ENCODE measurements around the gene OVCA2.

The OVCA2 gene

DNA sequence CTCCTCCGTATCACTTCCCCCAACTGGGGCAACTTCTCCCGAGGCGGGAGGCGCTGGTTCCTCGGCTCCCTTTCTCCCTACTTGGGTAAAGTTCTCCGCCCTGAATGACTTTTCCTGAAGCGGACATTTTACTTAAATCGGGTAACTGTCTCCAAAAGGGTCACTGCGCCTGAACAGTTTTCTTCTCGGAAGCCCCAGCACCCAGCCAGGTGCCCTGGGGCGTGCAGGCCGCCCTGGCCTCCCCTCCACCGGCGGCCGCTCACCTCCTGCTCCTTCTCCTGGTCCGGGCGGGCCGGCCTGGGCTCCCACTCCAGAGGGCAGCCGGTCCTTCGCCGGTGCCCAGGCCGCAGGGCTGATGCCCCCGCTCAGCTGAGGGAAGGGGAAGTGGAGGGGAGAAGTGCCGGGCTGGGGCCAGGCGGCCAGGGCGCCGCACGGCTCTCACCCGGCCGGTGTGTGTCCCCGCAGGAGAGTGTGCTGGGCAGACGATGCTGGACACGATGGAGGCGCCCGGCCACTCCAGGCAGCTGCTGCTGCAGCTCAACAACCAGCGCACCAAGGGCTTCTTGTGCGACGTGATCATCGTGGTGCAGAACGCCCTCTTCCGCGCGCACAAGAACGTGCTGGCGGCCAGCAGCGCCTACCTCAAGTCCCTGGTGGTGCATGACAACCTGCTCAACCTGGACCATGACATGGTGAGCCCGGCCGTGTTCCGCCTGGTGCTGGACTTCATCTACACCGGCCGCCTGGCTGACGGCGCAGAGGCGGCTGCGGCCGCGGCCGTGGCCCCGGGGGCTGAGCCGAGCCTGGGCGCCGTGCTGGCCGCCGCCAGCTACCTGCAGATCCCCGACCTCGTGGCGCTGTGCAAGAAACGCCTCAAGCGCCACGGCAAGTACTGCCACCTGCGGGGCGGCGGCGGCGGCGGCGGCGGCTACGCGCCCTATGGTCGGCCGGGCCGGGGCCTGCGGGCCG lies 14.7 kb downstream of the OVCA2 start:
- no peaks in the 10 kb centered on the region for H3K4me1 ChIP-seq (ENCODE audit: control insufficient read depth, insufficient read depth, low read length, unreplicated experiment)
- peaks cover 3% of the 10 kb centered on the region; the same call in 1 of the 2 replicates for H3K27me3 ChIP-seq (ENCODE audit: insufficient read depth, low read length)
- H3K4me3 ChIP-seq (ENCODE audit: low read depth, low read length), result peak overlapping the region; percentile 79
- peak overlapping the region; percentile 54 for H3K27ac ChIP-seq (ENCODE audit: low read depth, low read length)
- no peak overlapping the region for H2AFZ ChIP-seq (ENCODE audit: low read length, unreplicated experiment)
- H3K36me3 ChIP-seq (ENCODE audit: insufficient read depth, low read length), result peaks cover 4% of the 10 kb centered on the region; the same call in 1 of the 2 replicates
- peaks cover 14% of the 10 kb centered on the region for H3K79me2 ChIP-seq (ENCODE audit: control insufficient read depth, insufficient read depth, low read length, unreplicated experiment)

DNA sequence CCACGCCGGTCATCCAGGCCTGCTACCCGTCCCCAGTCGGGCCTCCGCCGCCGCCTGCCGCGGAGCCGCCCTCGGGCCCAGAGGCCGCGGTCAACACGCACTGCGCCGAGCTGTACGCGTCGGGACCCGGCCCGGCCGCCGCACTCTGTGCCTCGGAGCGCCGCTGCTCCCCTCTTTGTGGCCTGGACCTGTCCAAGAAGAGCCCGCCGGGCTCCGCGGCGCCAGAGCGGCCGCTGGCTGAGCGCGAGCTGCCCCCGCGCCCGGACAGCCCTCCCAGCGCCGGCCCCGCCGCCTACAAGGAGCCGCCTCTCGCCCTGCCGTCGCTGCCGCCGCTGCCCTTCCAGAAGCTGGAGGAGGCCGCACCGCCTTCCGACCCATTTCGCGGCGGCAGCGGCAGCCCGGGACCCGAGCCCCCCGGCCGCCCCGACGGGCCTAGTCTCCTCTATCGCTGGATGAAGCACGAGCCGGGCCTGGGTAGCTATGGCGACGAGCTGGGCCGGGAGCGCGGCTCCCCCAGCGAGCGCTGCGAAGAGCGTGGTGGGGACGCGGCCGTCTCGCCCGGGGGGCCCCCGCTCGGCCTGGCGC lies 15.4 kb downstream of the OVCA2 start:
- H3K79me2 ChIP-seq (ENCODE audit: control insufficient read depth, insufficient read depth, low read length, unreplicated experiment), result peaks cover 14% of the 10 kb centered on the region
- peaks cover 4% of the 10 kb centered on the region; the same call in 1 of the 2 replicates for H3K36me3 ChIP-seq (ENCODE audit: insufficient read depth, low read length)
- H3K4me3 ChIP-seq (ENCODE audit: low read depth, low read length), result peak overlapping the region; percentile 79
- peaks cover 5% of the 10 kb centered on the region for H3K4me1 ChIP-seq (ENCODE audit: control insufficient read depth, insufficient read depth, low read length, unreplicated experiment)
- no peak overlapping the region for H3K27ac ChIP-seq (ENCODE audit: low read depth, low read length)
- H3K27me3 ChIP-seq (ENCODE audit: insufficient read depth, low read length), result no peaks in the 10 kb centered on the region
- no peak overlapping the region for H2AFZ ChIP-seq (ENCODE audit: low read length, unreplicated experiment)

- H3K79me2 ChIP-seq (ENCODE audit: control insufficient read depth, insufficient read depth, low read length, unreplicated experiment), result peaks cover 14% of the 10 kb centered on the region
- H3K4me1 ChIP-seq (ENCODE audit: control insufficient read depth, insufficient read depth, low read length, unreplicated experiment), result peaks cover 12% of the 10 kb centered on the region
- no peak overlapping the region for H2AFZ ChIP-seq (ENCODE audit: low read length, unreplicated experiment)
- no peaks in the 10 kb centered on the region for H3K27me3 ChIP-seq (ENCODE audit: insufficient read depth, low read length)
- H3K36me3 ChIP-seq (ENCODE audit: insufficient read depth, low read length), result peaks cover 4% of the 10 kb centered on the region; the same call in 1 of the 2 replicates
- H3K4me3 ChIP-seq (ENCODE audit: low read depth, low read length), result no peak overlapping the region
- no peak overlapping the region for H3K27ac ChIP-seq (ENCODE audit: low read depth, low read length)
These were observed 16.2 kb downstream of the OVCA2 start for GRCh38 chr17:2057760-2058585.

GRCh38 chr17:2058586-2059546 lies 17.0 kb downstream of the OVCA2 start:
- Histone ChIP-seq H3K36me3 (ENCODE audit: insufficient read depth, low read length) (peaks cover 4% of the 10 kb centered on the region; the same call in 1 of the 2 replicates), H3K27ac (ENCODE audit: low read depth, low read length) (no peak overlapping the region), H2AFZ (ENCODE audit: low read length, unreplicated experiment) (no peak overlapping the region), H3K4me3 (ENCODE audit: low read depth, low read length) (no peak overlapping the region), H3K79me2 (ENCODE audit: control insufficient read depth, insufficient read depth, low read length, unreplicated experiment) (peaks cover 14% of the 10 kb centered on the region), H3K27me3 (ENCODE audit: insufficient read depth, low read length) (no peaks in the 10 kb centered on the region), H3K4me1 (ENCODE audit: control insufficient read depth, insufficient read depth, low read length, unreplicated experiment) (peaks cover 16% of the 10 kb centered on the region)

DNA sequence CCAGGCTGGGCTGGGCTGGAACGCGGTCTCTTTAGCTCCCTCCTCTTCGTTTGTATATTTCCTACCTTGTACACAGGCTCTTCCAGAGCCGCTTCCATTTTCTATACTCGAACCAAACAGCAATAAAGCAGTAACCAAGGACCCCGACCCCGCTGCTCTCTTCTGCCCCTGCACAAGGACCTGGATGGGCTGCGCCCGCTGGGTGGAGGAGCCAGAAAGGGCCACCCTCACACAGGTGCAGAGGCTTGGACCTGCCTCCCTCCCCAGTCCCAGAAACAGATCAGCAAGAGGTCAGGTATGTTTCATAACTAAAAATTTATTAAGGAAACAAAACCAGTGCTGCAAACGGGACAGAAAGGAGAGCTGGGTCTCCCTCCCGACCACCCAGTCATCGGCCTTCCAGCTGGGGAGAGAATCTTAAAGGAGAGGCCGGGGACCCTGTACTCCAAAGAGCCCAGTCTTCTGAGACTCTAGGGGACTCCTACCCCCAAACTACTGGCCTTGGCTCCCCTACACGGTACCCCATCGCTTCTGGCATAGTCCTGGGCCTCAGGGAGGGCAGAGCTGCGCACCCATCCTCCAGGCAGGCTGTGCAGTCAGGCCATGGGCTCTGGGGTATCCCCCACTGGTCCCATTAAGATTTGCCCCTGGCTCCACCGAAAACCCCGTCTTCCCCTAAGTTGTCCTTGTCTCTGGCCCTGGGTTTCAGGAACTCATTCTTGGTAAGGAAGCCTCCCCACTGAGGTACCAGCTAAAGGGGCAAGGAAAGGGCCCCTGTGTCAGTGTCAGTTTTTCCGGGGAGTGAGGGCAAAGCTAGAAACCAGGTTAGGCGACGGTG lies 17.9 kb downstream of the OVCA2 start:
- H2AFZ ChIP-seq (ENCODE audit: low read length, unreplicated experiment), result no peak overlapping the region
- H3K4me1 ChIP-seq (ENCODE audit: control insufficient read depth, insufficient read depth, low read length, unreplicated experiment), result peaks cover 25% of the 10 kb centered on the region
- H3K36me3 ChIP-seq (ENCODE audit: insufficient read depth, low read length), result peaks cover 4% of the 10 kb centered on the region; the same call in 1 of the 2 replicates
- H3K79me2 ChIP-seq (ENCODE audit: control insufficient read depth, insufficient read depth, low read length, unreplicated experiment), result peaks cover 14% of the 10 kb centered on the region
- no peaks in the 10 kb centered on the region for H3K27me3 ChIP-seq (ENCODE audit: insufficient read depth, low read length)
- no peak overlapping the region for H3K4me3 ChIP-seq (ENCODE audit: low read depth, low read length)
- no peak overlapping the region for H3K27ac ChIP-seq (ENCODE audit: low read depth, low read length)

GRCh38 chr17:2060385-2060658 lies 18.5 kb downstream of the OVCA2 start:
- H3K79me2 ChIP-seq (ENCODE audit: control insufficient read depth, insufficient read depth, low read length, unreplicated experiment), result peaks cover 14% of the 10 kb centered on the region
- H3K4me1 ChIP-seq (ENCODE audit: control insufficient read depth, insufficient read depth, low read length, unreplicated experiment), result peaks cover 31% of the 10 kb centered on the region
- no peak overlapping the region for H2AFZ ChIP-seq (ENCODE audit: low read length, unreplicated experiment)
- H3K36me3 ChIP-seq (ENCODE audit: insufficient read depth, low read length), result peaks cover 4% of the 10 kb centered on the region; the same call in 1 of the 2 replicates
- H3K27ac ChIP-seq (ENCODE audit: low read depth, low read length), result no peak overlapping the region
- no peaks in the 10 kb centered on the region for H3K27me3 ChIP-seq (ENCODE audit: insufficient read depth, low read length)
- H3K4me3 ChIP-seq (ENCODE audit: low read depth, low read length), result no peak overlapping the region

- Histone ChIP-seq H2AFZ (ENCODE audit: low read length, unreplicated experiment) (no peak overlapping the region), H3K27me3 (ENCODE audit: insufficient read depth, low read length) (no peaks in the 10 kb centered on the region), H3K4me1 (ENCODE audit: control insufficient read depth, insufficient read depth, low read length, unreplicated experiment) (peaks cover 35% of the 10 kb centered on the region), H3K79me2 (ENCODE audit: control insufficient read depth, insufficient read depth, low read length, unreplicated experiment) (peaks cover 14% of the 10 kb centered on the region), H3K36me3 (ENCODE audit: insufficient read depth, low read length) (peaks cover 4% of the 10 kb centered on the region; the same call in 1 of the 2 replicates), H3K27ac (ENCODE audit: low read depth, low read length) (no peak overlapping the region), H3K4me3 (ENCODE audit: low read depth, low read length) (no peak overlapping the region)
These were observed 19.0 kb downstream of the OVCA2 start for GRCh38 chr17:2060681-2061440.

- peaks cover 4% of the 10 kb centered on the region; the same call in 1 of the 2 replicates for H3K36me3 ChIP-seq (ENCODE audit: insufficient read depth, low read length)
- no peak overlapping the region for H3K4me3 ChIP-seq (ENCODE audit: low read depth, low read length)
- H3K4me1 ChIP-seq (ENCODE audit: control insufficient read depth, insufficient read depth, low read length, unreplicated experiment), result peaks cover 42% of the 10 kb centered on the region
- H2AFZ ChIP-seq (ENCODE audit: low read length, unreplicated experiment), result no peak overlapping the region
- H3K27ac ChIP-seq (ENCODE audit: low read depth, low read length), result no peak overlapping the region
- peaks cover 12% of the 10 kb centered on the region for H3K79me2 ChIP-seq (ENCODE audit: control insufficient read depth, insufficient read depth, low read length, unreplicated experiment)
- H3K27me3 ChIP-seq (ENCODE audit: insufficient read depth, low read length), result no peaks in the 10 kb centered on the region
These were observed 19.7 kb downstream of the OVCA2 start for GRCh38 chr17:2061441-2061958.
